Spleen (tissue), 7 donors: Measurements from ENCODE around the gene PPP3CA.

Experiments used
- POLR2A ChIP-seq, 3 donors: fragments of 450-650 bp; IDR thresholded peaks; one replicate each; pipeline ENCODE4 v1.5.1; 2017; ENCODE audit warnings: antibody characterized with exemption in 3 of 3, mild to moderate bottlenecking in 1 of 3
- POLR2AphosphoS5 ChIP-seq, 3 donors: sonication (generic); formaldehyde crosslinking; IDR thresholded peaks; one replicate each; pipeline ENCODE4 v1.5.1; 2017; ENCODE audit warnings: antibody characterized with exemption in 3 of 3
- TF ChIP-seq, protein P1 (sequence below), 11 experiments: fragments of 200-600 bp in 7 of 11; fragments of 450-650 bp in 4 of 11; sonication (generic) in 4 of 11; IDR thresholded peaks in 8 of 11; conservative IDR thresholded peaks in 3 of 11; 1 replicate in 7 of 11; 2 replicates in 4 of 11; pipeline versions ENCODE4 v1.4.0 to v1.8.0; 2016 to 2021; ENCODE audit warnings: antibody characterized with exemption in 11 of 11, inconsistent platforms in 4 of 11, mild to moderate bottlenecking in 1 of 11
- donor health status: DM: no; HTN: no; CAD: no; lungs with moderate emphysema.
- donor health status: DM: no; HTN: no; CAD: no.
- donor health status: DM: no; HTN: no; CAD: no.

DNA sequence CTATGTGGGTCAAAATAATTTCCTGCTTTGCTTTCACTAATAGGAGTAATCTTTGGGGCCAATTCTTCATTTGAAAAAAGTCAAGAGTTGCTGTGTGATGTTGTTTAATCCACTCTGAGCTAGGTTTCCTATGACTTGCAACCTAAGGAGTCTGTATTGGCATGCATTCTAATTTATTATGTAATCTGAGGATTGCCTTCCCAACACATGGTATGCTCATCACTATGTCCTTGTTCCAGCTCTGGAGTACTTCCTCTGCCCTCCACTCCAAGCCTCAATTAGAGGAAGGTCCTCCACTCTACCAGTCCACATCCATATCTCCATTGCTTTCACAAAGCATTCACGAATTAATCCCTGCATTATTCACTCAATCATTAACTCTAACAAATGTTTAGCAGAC is 56.1 kb downstream of the PPP3CA start:
- TF ChIP-seq, protein P1, sequence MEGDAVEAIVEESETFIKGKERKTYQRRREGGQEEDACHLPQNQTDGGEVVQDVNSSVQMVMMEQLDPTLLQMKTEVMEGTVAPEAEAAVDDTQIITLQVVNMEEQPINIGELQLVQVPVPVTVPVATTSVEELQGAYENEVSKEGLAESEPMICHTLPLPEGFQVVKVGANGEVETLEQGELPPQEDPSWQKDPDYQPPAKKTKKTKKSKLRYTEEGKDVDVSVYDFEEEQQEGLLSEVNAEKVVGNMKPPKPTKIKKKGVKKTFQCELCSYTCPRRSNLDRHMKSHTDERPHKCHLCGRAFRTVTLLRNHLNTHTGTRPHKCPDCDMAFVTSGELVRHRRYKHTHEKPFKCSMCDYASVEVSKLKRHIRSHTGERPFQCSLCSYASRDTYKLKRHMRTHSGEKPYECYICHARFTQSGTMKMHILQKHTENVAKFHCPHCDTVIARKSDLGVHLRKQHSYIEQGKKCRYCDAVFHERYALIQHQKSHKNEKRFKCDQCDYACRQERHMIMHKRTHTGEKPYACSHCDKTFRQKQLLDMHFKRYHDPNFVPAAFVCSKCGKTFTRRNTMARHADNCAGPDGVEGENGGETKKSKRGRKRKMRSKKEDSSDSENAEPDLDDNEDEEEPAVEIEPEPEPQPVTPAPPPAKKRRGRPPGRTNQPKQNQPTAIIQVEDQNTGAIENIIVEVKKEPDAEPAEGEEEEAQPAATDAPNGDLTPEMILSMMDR (IDR thresholded peaks at IDR 0.05 in 8 of 11, conservative IDR thresholded peaks at IDR 0.05 in 3 of 11): no peak
- TF ChIP-seq POLR2AphosphoS5 (IDR thresholded peaks at IDR 0.05): no peak
- TF ChIP-seq POLR2A (IDR thresholded peaks at IDR 0.05): no peak
